Pancreas (tissue), 10 donors: Measurements from ENCODE around the gene IGF2. TPM values are rescaled to one million over a fixed set of nuclear protein-coding genes. Genes with fewer than 3 reads are reported as not detected.
A peak's percentile ranks its signal among the peaks of the same experiment; 100 is the strongest.

ENCODE experiments used
- ATAC-seq, 4 donors: fragments of 200-7000 bp; cut with Tn5 transposase; one replicate each; pipeline versions ENCODE4 v1.8.0 to v1.9.1; 2020; ENCODE audit warnings: mild to moderate bottlenecking in 4 of 4, moderate library complexity in 4 of 4
- DNase-seq, 6 donors: peaks; one replicate each; pipeline ENCODE4 v3.0.0-alpha.2; 2020
- FAIRE-seq: peaks from 2 replicates; lab custom pipeline; 2012; peaks lifted over from hg19 to GRCh38; lab: Jason Lieb, UNC
- H3K27ac ChIP-seq, 4 donors: fragments of 200-600 bp; sonication (generic); 1 replicate in 3 of 4; 2 replicates in 1 of 4; pipeline versions ENCODE4 v1.5.0 to v1.8.0; 2020
- H3K27me3 ChIP-seq, 4 donors: fragments of 200-600 bp; one replicate each; pipeline ENCODE4 v1.8.0; 2021
- H3K36me3 ChIP-seq, 3 donors: fragments of 200-600 bp; sonication (generic) in 1 of 3; one replicate each; pipeline versions ENCODE4 v1.5.0 to v1.8.0; 2020 to 2021
- H3K4me1 ChIP-seq, 3 donors: fragments of 200-600 bp; one replicate each; pipeline ENCODE4 v1.8.0; 2021
- H3K4me3 ChIP-seq, 4 donors: fragments of 200-600 bp; sonication (generic) in 2 of 4; one replicate each; pipeline versions ENCODE4 v1.5.0 to v1.8.0; 2020 to 2021
- H3K9me3 ChIP-seq, 4 donors: fragments of 200-600 bp; one replicate each; pipeline ENCODE4 v1.8.0; 2021
- CTCF ChIP-seq, 4 donors: fragments of 200-600 bp; sonication (generic) in 3 of 4; IDR thresholded peaks; one replicate each; pipeline versions ENCODE4 v1.5.0 to v1.8.0; 2021; ENCODE audit warnings: antibody characterized with exemption in 4 of 4
- WGBS, 2 donors: extraction: QIAGEN DNeasy Blood & Tissue Kit; methylation state at CpG; one replicate each; pipeline ENCODE4 v1.1.7; 2013; 5-methylcytosine and 5-hydroxymethylcytosine counted together
- intact Hi-C, 3 donors: fragments of 100-400 bp; cut with DNase I; formaldehyde crosslinking; loops; one replicate each; pipeline versions ENCODE4 v1.11.1 to v1.14.2; 2022
- polyA plus RNA-seq, 2 donors: library from polyadenylated mRNA; stranded (reverse); fragments of 200-250 nt; gene quantifications; one replicate each; pipeline ENCODE4 v1.2.3, GENCODE V29; 2013
- total RNA-seq, 6 donors: library from RNA; stranded (reverse); fragmentation: NEBNext Ultra II Directional in 4 of 6; extraction: Animal tissue kit (Norgen Biotek cat#: 25700) in 4 of 6; gene quantifications; one replicate each; pipeline versions ENCODE4 v1.2.1 to v1.2.4, GENCODE V29; 2021 to 2023
- donor health status: healthy with polysubstance abuse.
- donor health status: DM: no; HTN: no; CAD: no; lungs with moderate emphysema.
- donor health status: DM: no; HTN: no; CAD: no.
- donor health status: control.
- donor health status: control.
- donor health status: Bipolar disorder and iron deficiency.
- donor health status: DM: yes; HTN: yes; CAD: no.
- donor health status: DM: no; HTN: no; CAD: no.
- donor health status: DM: no; HTN: no; CAD: no.
- donor health status: DM: yes; HTN: yes; CAD: no.

IGF2 gene
- total and polyA plus RNA-seq, 8 donors = 6.0 to 99.9 (median 21.5) TPM

- peaks cover 0 to 18% (median 0%) of the 10 kb centered on the region in 4 donors for H3K27me3 ChIP-seq
- H3K36me3 ChIP-seq = no peaks in the 10 kb centered on the region
- H3K9me3 ChIP-seq = no peaks in the 10 kb centered on the region
- H3K27ac ChIP-seq = no peak overlapping the region
- WGBS, 2 donors = 42 to 54% methylated on average over 5 of the region's 5 CpGs
- H3K4me1 ChIP-seq = peaks cover 0 to 5% (median 0%) of the 10 kb centered on the region in 3 donors
- H3K4me3 ChIP-seq = no peak overlapping the region
- intact Hi-C loops = loop anchor here in 1 of 3 donors (5.0 to 10.0 kb wide), 2 partner anchors 224 to 311 kb away; partner anchors contain the start of gene TNNI2
- FAIRE-seq (no peak), ATAC-seq (no peak), DNase-seq (peak in 1 of 6 donors; percentile 12)
- no peak for TF ChIP-seq CTCF (IDR thresholded peaks at IDR 0.05)
Observed at GRCh38 chr11:2148595-2148994, 9.4 kb upstream of the IGF2 start.

GRCh38 chr11:2147391-2147790 lies 8.2 kb upstream of the IGF2 start:
- no peaks in the 10 kb centered on the region for H3K9me3 ChIP-seq
- peak in 2 of 6 donors; percentile 18 to 62 for DNase-seq
- no peak for ATAC-seq

GRCh38 chr11:2146051-2146450 lies 6.9 kb upstream of the IGF2 start:
- Histone ChIP-seq H3K4me3 (no peak overlapping the region), H3K27ac (no peak overlapping the region), H3K9me3 (no peaks in the 10 kb centered on the region), H3K36me3 (no peaks in the 10 kb centered on the region), H3K4me1 (peaks cover 0 to 5% (median 0%) of the 10 kb centered on the region in 3 donors), H3K27me3 (peaks cover 0 to 33% (median under 1%) of the 10 kb centered on the region in 4 donors)
- intact Hi-C loops = loop anchor here in 1 of 3 donors (5.0 to 10.0 kb wide), 2 partner anchors 221 to 309 kb away; partner anchors contain the start of gene TNNI2
- DNase-seq = peak in 2 of 6 donors; percentile 12 to 41
- WGBS, 2 donors = 30 to 38% methylated on average over 18 to 19 of the region's 19 CpGs
- FAIRE-seq = no peak
- ATAC-seq = no peak
- no peak for TF ChIP-seq CTCF (IDR thresholded peaks at IDR 0.05)

More at GRCh38 chr11:2147391-2147790, 8.2 kb upstream of the IGF2 start:
- Histone ChIP-seq H3K27ac (no peak overlapping the region), H3K4me3 (no peak overlapping the region), H3K27me3 (peaks cover 0 to 21% (median 0%) of the 10 kb centered on the region in 4 donors), H3K4me1 (peaks cover 0 to 5% (median 0%) of the 10 kb centered on the region in 3 donors), H3K36me3 (no peaks in the 10 kb centered on the region)
- no peak for TF ChIP-seq CTCF (IDR thresholded peaks at IDR 0.05)
- no peak for FAIRE-seq
- 34 to 47% methylated on average over 11 of the region's 11 CpGs for WGBS, 2 donors
- intact Hi-C loops = loop anchor here in 1 of 3 donors (5.0 to 10.0 kb wide), 2 partner anchors 223 to 310 kb away; partner anchors contain the start of gene TNNI2

- ATAC-seq = no peak
- no peaks in the 10 kb centered on the region for H3K36me3 ChIP-seq
- H3K27me3 ChIP-seq = peaks cover 0 to 44% (median 6%) of the 10 kb centered on the region in 4 donors
- no peak overlapping the region for H3K27ac ChIP-seq
- no peak for TF ChIP-seq CTCF (IDR thresholded peaks at IDR 0.05)
- H3K4me3 ChIP-seq = no peak overlapping the region
- no peak for FAIRE-seq
- peaks cover 0 to 5% (median 0%) of the 10 kb centered on the region in 3 donors for H3K4me1 ChIP-seq
- intact Hi-C loops = loop anchor here in 1 of 3 donors (5.0 to 10.0 kb wide), 2 partner anchors 220 to 307 kb away; partner anchors contain the start of gene TNNI2
- H3K9me3 ChIP-seq = no peaks in the 10 kb centered on the region
- peak in 2 of 6 donors; percentile 17 to 52 for DNase-seq
- WGBS, 2 donors = 7 to 9% methylated on average over 18 of the region's 18 CpGs
Observed at GRCh38 chr11:2144544-2145248, 5.5 kb upstream of the IGF2 start.
